GM12865 (cell line): ENCODE results near the gene M6PR.
A peak's percentile ranks its signal among the peaks of the same experiment; 100 is the strongest.

ENCODE experiments used
- DNase-seq: peaks from one replicate; pipeline ENCODE4 v3.0.0; 2010; ENCODE audit warnings: low read depth
- H3K4me3 ChIP-seq: 2 replicates; pipeline ENCODE4 v1.5.1; 2011; ENCODE audit warnings: mild to moderate bottlenecking, low read depth, low read length, control low read depth
- CTCF ChIP-seq: IDR thresholded peaks from 2 replicates; pipeline ENCODE4 v1.5.1; 2011; ENCODE audit warnings: low read length, control low read depth, low read depth, inconsistent platforms; ENCODE audit not compliant: insufficient read depth; ENCODE audit errors: missing control alignments

Gene M6PR

DNA sequence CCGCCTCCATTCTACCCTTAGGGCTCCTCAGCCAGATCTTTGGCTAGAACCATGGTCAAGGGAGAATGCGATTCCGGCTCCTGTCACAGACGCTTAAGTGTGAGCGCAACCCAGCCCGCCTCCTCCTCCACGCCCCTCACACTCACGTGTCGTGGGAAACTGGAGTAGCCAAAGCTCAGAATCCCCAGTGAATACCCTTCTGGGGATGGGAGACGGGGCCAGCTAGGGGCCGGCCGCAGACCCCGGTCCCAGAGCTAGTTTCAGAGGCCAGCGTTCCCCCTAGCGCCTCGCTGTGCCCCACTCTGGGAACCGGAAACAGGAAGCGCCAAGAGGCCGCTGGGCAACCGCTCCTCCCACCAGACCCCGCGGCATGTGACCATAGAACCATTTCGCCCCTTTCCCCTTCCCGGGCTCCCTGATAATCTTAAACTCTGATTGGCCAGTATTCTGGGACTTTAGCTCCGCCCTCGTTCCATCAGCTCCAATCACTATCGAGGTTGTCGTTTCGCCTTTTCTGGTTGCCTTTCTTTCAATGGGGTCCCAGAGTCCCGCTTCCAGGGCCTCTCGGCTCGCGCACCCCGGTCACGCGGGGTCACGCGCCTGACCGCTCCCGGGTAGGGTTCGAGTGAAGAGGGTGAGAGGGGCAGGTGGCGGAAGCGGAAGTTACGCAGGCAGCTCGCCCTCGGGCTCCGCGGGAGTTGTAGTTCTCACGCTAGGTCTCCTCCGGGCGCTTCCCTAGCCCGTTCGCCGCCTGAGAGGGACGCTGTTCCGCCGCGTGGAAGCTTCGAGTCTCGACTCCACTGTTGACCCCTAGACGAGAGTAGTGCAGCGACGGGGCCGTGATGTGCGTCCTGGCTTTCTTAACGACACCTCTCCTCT is at the start of gene M6PR:
M6PR (minus strand) TSS at position 304 of the 879 bp plus-strand sequence. CDS start 3,241 bp downstream, outside the sequence.
- DNase-seq: peak; percentile 98
- H3K4me3 ChIP-seq: peak within 1 kb of the TSS; percentile 78
- peak; percentile 65 for TF ChIP-seq CTCF

GRCh38 chr12:8996682-8997405 is 47.4 kb upstream of the M6PR start:
- no peak overlapping the region for H3K4me3 ChIP-seq
- peak; percentile 88 for DNase-seq
- TF ChIP-seq CTCF: no peak

DNA sequence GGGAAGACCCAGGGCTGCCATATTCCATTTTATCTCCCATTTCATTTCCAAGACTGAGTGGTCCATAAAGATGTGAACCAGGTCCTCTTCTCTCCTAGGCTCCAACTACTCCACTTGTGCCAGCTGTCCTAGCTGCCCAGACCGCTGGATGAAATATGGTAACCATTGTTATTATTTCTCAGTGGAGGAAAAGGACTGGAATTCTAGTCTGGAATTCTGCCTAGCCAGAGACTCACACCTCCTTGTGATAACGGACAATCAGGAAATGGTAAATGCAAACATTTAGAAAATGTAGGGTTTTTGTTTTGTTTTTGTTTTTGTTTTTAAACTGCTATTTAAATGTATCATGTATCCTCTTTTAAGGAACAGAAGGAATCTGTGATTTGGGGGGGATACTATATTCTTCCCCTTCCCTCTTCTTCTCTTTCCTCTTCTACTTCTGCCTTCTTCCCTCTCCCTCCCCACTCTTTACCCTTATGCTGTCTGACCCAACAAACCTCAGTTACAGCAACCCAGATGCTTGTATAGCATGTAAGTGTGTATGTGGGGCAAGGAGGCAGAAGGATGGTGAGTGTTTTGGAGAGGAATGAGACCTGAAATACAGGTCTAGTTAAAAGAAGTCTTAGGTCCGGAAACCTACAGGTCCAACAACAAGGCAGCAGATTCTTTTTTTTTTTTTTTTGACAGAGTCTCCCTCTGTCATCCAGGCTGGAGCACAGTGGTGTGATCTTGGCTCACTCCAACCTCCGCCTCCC is 45.8 kb upstream of the M6PR start:
- TF ChIP-seq CTCF: no peak
- DNase-seq: no peak
- no peak overlapping the region for H3K4me3 ChIP-seq

DNA sequence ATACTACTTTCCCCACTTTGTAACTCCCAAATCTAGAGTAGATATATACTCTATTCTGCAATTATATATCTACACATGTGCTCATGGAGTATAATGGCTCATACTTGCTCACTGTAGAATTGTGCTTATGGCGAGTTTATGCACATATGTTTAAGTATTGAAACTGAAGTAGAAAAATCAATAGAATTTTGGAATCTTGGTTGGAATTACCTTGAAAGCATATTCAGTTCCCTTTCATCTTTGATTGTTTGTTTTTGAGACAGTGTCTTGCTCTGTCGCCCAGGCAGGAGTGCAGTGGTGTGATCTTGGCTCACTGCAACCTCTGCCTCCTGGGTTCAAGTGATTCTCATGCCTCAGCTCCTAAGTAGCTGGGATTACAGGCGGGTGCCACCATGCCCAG is 44.4 kb upstream of the M6PR start:
- H3K4me3 ChIP-seq: no peak overlapping the region
- TF ChIP-seq CTCF: no peak
- no peak for DNase-seq

DNA sequence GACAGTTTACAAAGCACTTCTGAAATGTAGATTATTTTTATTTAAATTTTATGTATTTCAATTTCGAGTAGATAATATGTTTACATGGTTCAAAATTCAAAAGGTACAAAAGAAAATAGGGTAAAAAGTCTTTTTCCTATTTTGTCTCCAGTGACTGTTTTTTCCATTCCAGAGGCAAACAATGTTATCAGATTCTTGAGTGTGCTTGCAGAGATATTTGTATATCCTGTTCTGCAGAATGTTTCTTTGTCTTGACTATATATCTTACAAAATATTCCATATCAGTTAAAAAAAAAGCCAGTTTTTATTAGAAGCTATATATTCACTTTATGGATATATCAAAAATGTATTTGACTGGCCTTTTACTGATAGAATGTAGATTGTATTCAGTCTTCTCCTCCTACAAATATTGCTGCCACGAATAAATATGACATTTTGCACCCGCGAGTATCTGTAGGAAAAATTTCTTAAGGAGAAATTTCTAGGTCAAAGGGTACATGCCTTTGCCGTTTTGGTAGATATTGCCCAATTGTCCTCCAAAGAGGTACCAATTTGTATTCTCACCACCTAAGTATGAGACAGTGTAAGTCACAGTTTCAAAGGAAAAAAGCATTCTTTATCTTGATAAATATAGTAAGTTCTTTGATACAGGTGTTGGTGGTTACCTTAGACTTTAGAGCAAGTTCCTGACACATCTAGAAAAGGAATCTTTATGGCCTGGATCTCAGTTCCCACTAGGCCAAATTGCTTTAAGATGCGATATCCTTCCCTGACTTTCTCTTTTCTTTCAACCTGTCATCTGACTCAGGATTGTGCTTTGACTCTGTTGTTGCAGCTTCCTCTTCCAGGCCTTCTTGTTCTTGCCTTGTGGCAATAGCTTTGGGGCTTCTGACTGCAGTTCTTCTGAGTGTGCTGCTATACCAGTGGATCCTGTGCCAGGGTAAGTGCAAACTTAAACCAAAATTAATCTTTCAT is 42.2 kb upstream of the M6PR start:
- no peak overlapping the region for H3K4me3 ChIP-seq
- no peak for TF ChIP-seq CTCF
- no peak for DNase-seq

DNA sequence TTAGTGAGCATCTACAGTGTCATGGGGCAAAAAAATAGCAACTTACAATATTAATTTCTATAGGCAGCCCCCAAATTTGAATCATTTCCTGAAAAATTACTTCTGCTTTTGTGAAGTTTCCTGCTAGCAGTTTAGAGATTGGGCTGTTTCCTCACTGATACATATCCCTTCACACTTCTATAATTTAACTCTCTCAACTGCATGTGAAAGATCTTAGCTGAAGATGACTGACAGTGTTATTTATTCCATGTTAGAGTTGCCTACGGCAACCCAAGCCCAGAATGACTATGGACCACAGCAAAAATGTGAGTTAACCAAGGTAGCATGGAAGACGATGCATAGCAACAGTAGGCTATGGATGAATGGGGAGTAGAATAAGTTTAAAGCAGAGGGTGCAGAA is 40.0 kb upstream of the M6PR start, which contains the start of gene KLRG1:
KLRG1 (plus strand) TSS at position 134 of the 400 bp plus-strand sequence; CDS start at position 224, 90 bp downstream.
- DNase-seq: peak; percentile 10
- no peak within 1 kb of the TSS for H3K4me3 ChIP-seq
- no peak for TF ChIP-seq CTCF
